Endothelial cell (in vitro differentiated cells): ENCODE data around the gene CCDC7. TPM values are rescaled to one million over a fixed set of nuclear protein-coding genes. Genes with fewer than 3 reads are reported as not detected.
"Not testable (repeated sequence)": the region's sequence is repeated elsewhere in the genome, so short reads cannot be mapped to it uniquely, and the experiment has no call there.

Source experiments
- DNase-seq: peaks from one replicate; pipeline ENCODE4 v3.0.0; 2021; ENCODE audit warnings: low spot score
- H3K27ac Mint-ChIP-seq: one replicate; pipeline ENCODE4 v1.8.0; 2021; ENCODE audit warnings: mixed read lengths, inconsistent platforms; ENCODE audit not compliant: unreplicated experiment
- H3K27me3 Mint-ChIP-seq: one replicate; pipeline ENCODE4 v1.8.0; 2021; ENCODE audit warnings: mild to moderate bottlenecking, moderate library complexity, mixed read lengths, inconsistent platforms; ENCODE audit not compliant: unreplicated experiment
- H3K36me3 Mint-ChIP-seq: one replicate; pipeline ENCODE4 v1.8.0; 2021; ENCODE audit warnings: mild to moderate bottlenecking, low read depth, mixed read lengths, inconsistent platforms; ENCODE audit not compliant: unreplicated experiment
- H3K4me1 Mint-ChIP-seq: one replicate; pipeline ENCODE4 v1.8.0; 2021; ENCODE audit warnings: mild to moderate bottlenecking, mixed read lengths, inconsistent platforms; ENCODE audit not compliant: unreplicated experiment
- H3K4me3 Mint-ChIP-seq: one replicate; pipeline ENCODE4 v1.8.0; 2021; ENCODE audit warnings: mild to moderate bottlenecking, mixed read lengths, inconsistent platforms; ENCODE audit not compliant: unreplicated experiment
- H3K9me3 Mint-ChIP-seq: one replicate; pipeline ENCODE4 v1.8.0; 2021; ENCODE audit warnings: mixed read lengths, inconsistent platforms; ENCODE audit not compliant: unreplicated experiment
- total RNA-seq: library from RNA; stranded (reverse); fragmentation: NEBNext Ultra II Directional; extraction: Animal tissue kit (Norgen Biotek cat#: 25700); gene quantifications from one replicate; pipeline ENCODE4 v1.2.1, GENCODE V29; 2021; ENCODE audit not compliant: unreplicated experiment
- TF ChIP-seq, protein P1 (sequence below): fragments of 200-600 bp; sonication (generic); IDR thresholded peaks from one replicate; pipeline ENCODE4 v1.5.0; 2021; ENCODE audit warnings: antibody characterized with exemption; ENCODE audit not compliant: unreplicated experiment

Gene CCDC7
- total RNA-seq, 1 donor from 2014 or later = 5.4 TPM

DNA sequence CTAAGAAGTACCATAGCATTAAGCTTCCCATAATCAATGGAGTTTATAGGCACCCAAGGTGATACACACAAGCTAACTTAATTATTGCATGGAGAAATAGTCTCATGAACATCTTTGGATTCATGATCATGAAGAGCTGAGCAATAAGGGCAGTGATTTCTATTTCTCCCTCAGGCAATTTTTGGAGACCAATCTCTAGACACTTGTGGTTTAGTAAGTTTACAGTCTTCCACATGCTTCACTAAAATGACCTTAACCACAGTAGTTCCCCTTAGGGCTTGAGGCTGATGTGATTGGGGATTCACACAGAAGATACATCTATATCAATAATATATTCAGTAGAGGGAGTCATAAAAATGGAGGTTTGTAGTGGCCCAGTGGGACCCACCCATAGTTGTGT, 241.2 kb downstream of the CCDC7 start:
- H3K27ac Mint-ChIP-seq = no peak overlapping the region
- DNase-seq = no peak
- no peaks in the 10 kb centered on the region for H3K27me3 Mint-ChIP-seq
- H3K4me1 Mint-ChIP-seq = no peaks in the 10 kb centered on the region
- no peak overlapping the region for H3K4me3 Mint-ChIP-seq
- H3K9me3 Mint-ChIP-seq = no peaks in the 10 kb centered on the region
- TF ChIP-seq, protein P1, sequence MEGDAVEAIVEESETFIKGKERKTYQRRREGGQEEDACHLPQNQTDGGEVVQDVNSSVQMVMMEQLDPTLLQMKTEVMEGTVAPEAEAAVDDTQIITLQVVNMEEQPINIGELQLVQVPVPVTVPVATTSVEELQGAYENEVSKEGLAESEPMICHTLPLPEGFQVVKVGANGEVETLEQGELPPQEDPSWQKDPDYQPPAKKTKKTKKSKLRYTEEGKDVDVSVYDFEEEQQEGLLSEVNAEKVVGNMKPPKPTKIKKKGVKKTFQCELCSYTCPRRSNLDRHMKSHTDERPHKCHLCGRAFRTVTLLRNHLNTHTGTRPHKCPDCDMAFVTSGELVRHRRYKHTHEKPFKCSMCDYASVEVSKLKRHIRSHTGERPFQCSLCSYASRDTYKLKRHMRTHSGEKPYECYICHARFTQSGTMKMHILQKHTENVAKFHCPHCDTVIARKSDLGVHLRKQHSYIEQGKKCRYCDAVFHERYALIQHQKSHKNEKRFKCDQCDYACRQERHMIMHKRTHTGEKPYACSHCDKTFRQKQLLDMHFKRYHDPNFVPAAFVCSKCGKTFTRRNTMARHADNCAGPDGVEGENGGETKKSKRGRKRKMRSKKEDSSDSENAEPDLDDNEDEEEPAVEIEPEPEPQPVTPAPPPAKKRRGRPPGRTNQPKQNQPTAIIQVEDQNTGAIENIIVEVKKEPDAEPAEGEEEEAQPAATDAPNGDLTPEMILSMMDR = no peak
- H3K36me3 Mint-ChIP-seq = no peaks in the 10 kb centered on the region

DNA sequence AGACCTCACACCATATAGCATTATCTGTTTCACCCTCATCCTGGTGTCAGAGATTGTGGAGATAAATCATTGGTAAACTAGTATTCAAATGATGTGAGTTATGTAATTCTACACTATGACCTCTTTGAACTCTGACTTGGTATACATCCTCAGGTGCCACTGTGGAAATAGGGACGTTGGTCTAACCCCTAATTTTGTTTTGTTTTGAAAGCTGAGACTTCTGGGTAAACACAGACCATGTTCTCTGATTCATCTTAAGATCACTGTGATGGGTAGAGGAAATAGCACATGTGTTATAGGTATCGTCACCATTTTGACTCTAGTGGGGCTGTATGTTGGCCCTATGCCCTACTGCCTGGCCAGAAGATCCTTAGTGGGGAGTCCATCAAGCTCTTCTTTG, 241.6 kb downstream of the CCDC7 start:
- no peak for DNase-seq
- Mint-ChIP-seq H3K36me3 (no peaks in the 10 kb centered on the region), H3K27me3 (no peaks in the 10 kb centered on the region), H3K27ac (no peak overlapping the region), H3K9me3 (no peaks in the 10 kb centered on the region), H3K4me3 (no peak overlapping the region), H3K4me1 (no peaks in the 10 kb centered on the region)
- TF ChIP-seq, protein P1 = no peak

DNA sequence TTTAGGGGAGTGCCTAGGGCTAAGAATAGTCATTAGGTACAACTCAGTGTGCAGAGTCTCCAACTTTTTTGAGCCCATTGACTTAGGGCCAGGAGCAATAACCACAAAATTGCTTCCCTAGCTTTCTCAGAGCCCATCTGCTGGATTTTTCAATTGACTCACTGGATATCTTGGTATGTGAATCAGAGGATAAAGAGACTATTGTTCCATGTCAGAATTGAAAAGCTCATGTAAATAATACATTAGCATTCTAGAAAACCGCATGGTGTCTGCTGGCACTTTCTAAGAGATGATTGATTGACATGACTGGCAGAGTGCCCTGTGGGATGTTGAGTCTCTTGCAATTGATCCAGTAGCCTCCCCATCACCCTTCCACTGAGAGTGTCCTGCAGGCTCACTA, 246.2 kb downstream of the CCDC7 start:
- no peak for DNase-seq
- no peak overlapping the region for H3K4me3 Mint-ChIP-seq
- no peak overlapping the region for H3K27ac Mint-ChIP-seq
- H3K9me3 Mint-ChIP-seq = no peaks in the 10 kb centered on the region
- no peaks in the 10 kb centered on the region for H3K27me3 Mint-ChIP-seq
- no peaks in the 10 kb centered on the region for H3K4me1 Mint-ChIP-seq
- TF ChIP-seq, protein P1 = no peak
- no peaks in the 10 kb centered on the region for H3K36me3 Mint-ChIP-seq

DNA sequence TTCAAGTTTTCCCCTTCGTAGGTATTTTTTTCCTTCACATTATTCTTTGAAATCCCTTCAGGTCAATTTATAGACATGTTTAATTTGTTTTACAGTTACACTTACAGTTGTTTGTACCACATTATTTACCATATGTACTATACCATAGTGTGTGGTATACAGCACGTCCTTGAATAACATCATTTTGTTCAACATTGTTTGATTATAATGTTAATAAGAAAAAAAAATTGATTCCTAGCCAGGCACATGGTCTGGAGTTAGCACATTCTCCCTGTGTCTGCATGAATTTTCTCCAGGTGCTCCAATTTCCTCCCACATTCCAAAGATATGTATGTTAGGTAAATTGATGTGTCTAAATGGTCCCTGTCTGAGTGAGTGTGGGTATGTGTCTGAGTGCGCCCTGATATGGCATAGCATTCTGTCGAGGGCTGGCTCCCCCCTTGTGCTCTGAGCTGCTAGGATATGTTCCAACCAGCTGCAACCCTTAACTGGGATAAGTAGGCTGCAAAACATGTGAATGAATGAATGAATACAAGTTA, 247.6 kb downstream of the CCDC7 start:
- TF ChIP-seq, protein P1 = no peak
- H3K9me3 Mint-ChIP-seq = peaks cover 2% of the 10 kb centered on the region
- no peaks in the 10 kb centered on the region for H3K27me3 Mint-ChIP-seq
- H3K4me1 Mint-ChIP-seq = no peaks in the 10 kb centered on the region
- no peaks in the 10 kb centered on the region for H3K36me3 Mint-ChIP-seq
- no peak overlapping the region for H3K4me3 Mint-ChIP-seq
- H3K27ac Mint-ChIP-seq = no peak overlapping the region
- DNase-seq = no peak

DNA sequence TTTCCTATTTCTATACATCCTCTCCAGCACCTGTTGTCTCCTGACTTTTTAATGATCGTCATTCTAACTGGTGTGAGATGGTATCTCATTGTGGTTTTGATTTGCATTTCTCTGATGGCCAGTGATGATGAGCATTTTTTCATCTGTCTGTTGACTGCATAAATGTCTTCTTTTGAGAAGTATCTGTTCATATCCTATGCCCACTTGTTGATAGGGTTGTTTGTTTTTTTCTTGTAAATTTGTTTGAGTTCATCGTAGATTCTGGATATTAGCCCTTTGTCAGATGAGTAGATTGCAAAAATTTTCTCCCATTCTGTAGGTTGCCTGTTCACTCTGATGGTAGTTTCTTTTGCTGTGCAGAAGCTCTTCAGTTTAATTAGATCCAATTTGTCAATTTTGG, 253.7 kb downstream of the CCDC7 start:
- not testable (repeated sequence) for H3K9me3 Mint-ChIP-seq, H3K27me3 Mint-ChIP-seq, DNase-seq, H3K4me1 Mint-ChIP-seq, H3K36me3 Mint-ChIP-seq, H3K4me3 Mint-ChIP-seq, H3K27ac Mint-ChIP-seq
